ENCODE data around the gene MYO5A. TPM values are rescaled to one million over a fixed set of nuclear protein-coding genes. Genes with fewer than 3 reads are reported as not detected.

Gene MYO5A
- total RNA-seq, 1 experiment from 2014 or later, result 17.6 TPM

DNA sequence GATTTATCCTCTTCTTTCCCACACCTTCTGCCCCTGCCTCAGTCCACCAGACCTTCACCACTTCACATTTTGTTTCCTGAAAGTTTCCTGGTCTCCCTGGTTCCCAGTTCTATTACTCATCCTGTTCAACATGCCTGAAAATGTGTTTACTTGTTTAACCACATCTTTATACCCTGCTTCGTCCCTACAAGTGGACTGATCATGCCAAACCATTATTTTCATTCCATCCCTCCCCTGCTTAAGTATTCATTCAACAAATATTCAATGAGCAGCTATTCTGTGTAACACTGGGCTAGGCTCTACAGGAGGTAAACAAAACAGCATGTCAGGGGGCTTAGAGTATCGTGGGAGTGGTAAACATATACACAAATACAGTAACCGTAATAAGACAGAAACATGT lies 5.5 kb downstream of the MYO5A start (continued):
- TF ChIP-seq, protein P1, sequence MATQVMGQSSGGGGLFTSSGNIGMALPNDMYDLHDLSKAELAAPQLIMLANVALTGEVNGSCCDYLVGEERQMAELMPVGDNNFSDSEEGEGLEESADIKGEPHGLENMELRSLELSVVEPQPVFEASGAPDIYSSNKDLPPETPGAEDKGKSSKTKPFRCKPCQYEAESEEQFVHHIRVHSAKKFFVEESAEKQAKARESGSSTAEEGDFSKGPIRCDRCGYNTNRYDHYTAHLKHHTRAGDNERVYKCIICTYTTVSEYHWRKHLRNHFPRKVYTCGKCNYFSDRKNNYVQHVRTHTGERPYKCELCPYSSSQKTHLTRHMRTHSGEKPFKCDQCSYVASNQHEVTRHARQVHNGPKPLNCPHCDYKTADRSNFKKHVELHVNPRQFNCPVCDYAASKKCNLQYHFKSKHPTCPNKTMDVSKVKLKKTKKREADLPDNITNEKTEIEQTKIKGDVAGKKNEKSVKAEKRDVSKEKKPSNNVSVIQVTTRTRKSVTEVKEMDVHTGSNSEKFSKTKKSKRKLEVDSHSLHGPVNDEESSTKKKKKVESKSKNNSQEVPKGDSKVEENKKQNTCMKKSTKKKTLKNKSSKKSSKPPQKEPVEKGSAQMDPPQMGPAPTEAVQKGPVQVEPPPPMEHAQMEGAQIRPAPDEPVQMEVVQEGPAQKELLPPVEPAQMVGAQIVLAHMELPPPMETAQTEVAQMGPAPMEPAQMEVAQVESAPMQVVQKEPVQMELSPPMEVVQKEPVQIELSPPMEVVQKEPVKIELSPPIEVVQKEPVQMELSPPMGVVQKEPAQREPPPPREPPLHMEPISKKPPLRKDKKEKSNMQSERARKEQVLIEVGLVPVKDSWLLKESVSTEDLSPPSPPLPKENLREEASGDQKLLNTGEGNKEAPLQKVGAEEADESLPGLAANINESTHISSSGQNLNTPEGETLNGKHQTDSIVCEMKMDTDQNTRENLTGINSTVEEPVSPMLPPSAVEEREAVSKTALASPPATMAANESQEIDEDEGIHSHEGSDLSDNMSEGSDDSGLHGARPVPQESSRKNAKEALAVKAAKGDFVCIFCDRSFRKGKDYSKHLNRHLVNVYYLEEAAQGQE (IDR thresholded peaks at IDR 0.05; ENCODE audit: low read depth), result no peak

DNA sequence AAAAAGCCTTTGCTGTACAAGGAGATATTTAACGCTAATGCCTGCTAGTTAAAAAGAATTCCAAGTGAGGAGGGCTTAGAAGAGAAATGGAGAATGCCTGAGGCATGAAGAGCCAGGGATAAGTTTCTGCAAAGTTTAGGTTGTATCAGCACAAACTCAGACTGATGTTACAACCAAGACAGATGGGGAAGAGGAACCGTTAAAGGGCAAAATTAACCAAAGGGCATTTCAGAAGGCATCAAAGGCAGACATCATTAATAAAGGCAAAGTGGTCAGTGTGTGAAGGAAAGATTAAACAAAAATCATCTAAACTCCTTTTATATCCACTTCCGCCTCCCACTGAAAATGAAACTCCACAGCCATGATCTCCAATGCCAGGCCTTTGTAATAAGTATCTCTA lies 7.0 kb downstream of the MYO5A start:
- H3K9ac ChIP-seq (ENCODE audit: low read length), result no peak overlapping the region
- ATAC-seq (no peak), DNase-seq (ENCODE audit: low read depth, low spot score) (no peak)
- no peaks in the 10 kb centered on the region for H3K27me3 ChIP-seq (ENCODE audit: insufficient read depth, low read length)
- no peak overlapping the region for H2AFZ ChIP-seq (ENCODE audit: low read depth, low read length, poor library complexity, severe bottlenecking)
- peaks cover 12% of the 10 kb centered on the region for H3K79me2 ChIP-seq (ENCODE audit: insufficient read depth, low read length)
- H3K27ac ChIP-seq (ENCODE audit: low read depth, low read length), result no peak overlapping the region
- POLR2A ChIA-PET, result no interaction called here
- no peaks in the 10 kb centered on the region for H4K20me1 ChIP-seq (ENCODE audit: insufficient read depth)
- H3K9me3 ChIP-seq (ENCODE audit: control insufficient read depth in 1 of 2, insufficient read depth in 1 of 2, low read depth in 1 of 2, low read length in 2 of 2), result no peaks in the 10 kb centered on the region
- TF ChIP-seq FOSL1 (IDR thresholded peaks at IDR 0.05; ENCODE audit: low read depth), result no peak
- TF ChIP-seq YY1 (IDR thresholded peaks at IDR 0.05; ENCODE audit: extremely low read depth, insufficient replicate concordance, low read depth, low read length), result no peak
- TF ChIP-seq POLR2AphosphoS5 (IDR thresholded peaks at IDR 0.05; ENCODE audit: low read depth, low read length), result no peak
- TF ChIP-seq, protein P2, sequence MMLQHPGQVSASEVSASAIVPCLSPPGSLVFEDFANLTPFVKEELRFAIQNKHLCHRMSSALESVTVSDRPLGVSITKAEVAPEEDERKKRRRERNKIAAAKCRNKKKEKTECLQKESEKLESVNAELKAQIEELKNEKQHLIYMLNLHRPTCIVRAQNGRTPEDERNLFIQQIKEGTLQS (IDR thresholded peaks at IDR 0.05), result no peak
- no peak for TF ChIP-seq CEBPB (IDR thresholded peaks at IDR 0.05; ENCODE audit: low read depth)
- no peak for TF ChIP-seq SRF (IDR thresholded peaks at IDR 0.05; ENCODE audit: low read depth)
- no peak for TF ChIP-seq POLR2A (IDR thresholded peaks at IDR 0.05; ENCODE audit: borderline replicate concordance, extremely low read depth, insufficient read depth, insufficient read length)
- TF ChIP-seq, protein P3, sequence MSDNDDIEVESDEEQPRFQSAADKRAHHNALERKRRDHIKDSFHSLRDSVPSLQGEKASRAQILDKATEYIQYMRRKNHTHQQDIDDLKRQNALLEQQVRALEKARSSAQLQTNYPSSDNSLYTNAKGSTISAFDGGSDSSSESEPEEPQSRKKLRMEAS (IDR thresholded peaks at IDR 0.05), result no peak
- peaks cover 0 to 3% of the 10 kb centered on the region in 2 experiments; a peak in 2 of 4 replicates for H3K4me1 ChIP-seq (ENCODE audit: control insufficient read depth in 1 of 2, insufficient read depth in 2 of 2, low read length in 2 of 2)
- CTCF ChIA-PET, result no interaction called here
- no peak overlapping the region for H3K4me2 ChIP-seq (ENCODE audit: low read length)
- H3K9me2 ChIP-seq (ENCODE audit: insufficient read depth), result no peaks in the 10 kb centered on the region
- RAD21 ChIA-PET (ENCODE audit: low non-redundant PET in 1 of 2, low total read pairs in 2 of 2, uncharacterized antibody in 2 of 2, unreplicated experiment in 2 of 2), result no interaction called here
- intact Hi-C loops (cut with micrococcal nuclease), result no loop called here
- H3K36me3 ChIP-seq (ENCODE audit: control insufficient read depth in 1 of 2, insufficient read depth in 2 of 2, low read length in 2 of 2), result no peaks in the 10 kb centered on the region
- BruUV-seq (replicated peaks), result no TSS peak
- no peak overlapping the region for H3K4me3 ChIP-seq (replicated peaks in 1 of 2; ENCODE audit: low read depth in 1 of 2, low read length in 2 of 2)

Data from HCT116 (cell line).